Parathyroid adenoma (tissue), 2 donors: ENCODE results near the gene SERPIND1.
"Not testable (repeated sequence)": the region's sequence is repeated elsewhere in the genome, so short reads cannot be mapped to it uniquely, and the experiment has no call there.

Experiments used
- H2AFZ ChIP-seq: fragments of 300-600 bp; sonication (generic); one replicate; pipeline ENCODE4 v1.7.0; 2017; ENCODE audit warnings: antibody characterized with exemption, mild to moderate bottlenecking
- H3K27ac ChIP-seq: fragments of 300-600 bp; sonication (generic); one replicate; pipeline ENCODE4 v1.7.0; 2017
- H3K27me3 ChIP-seq: fragments of 300-600 bp; sonication (generic); one replicate; pipeline ENCODE4 v1.7.0; 2017; ENCODE audit warnings: low read length; ENCODE audit not compliant: control insufficient read depth, insufficient read depth
- H3K36me3 ChIP-seq: fragments of 300-600 bp; sonication (generic); one replicate; pipeline ENCODE4 v1.7.0; 2017; ENCODE audit warnings: low read length; ENCODE audit not compliant: control insufficient read depth, insufficient read depth
- H3K4me1 ChIP-seq: fragments of 300-600 bp; sonication (generic); one replicate; pipeline ENCODE4 v1.7.0; 2017; ENCODE audit warnings: control low read depth
- H3K4me2 ChIP-seq: fragments of 300-600 bp; sonication (generic); one replicate; pipeline ENCODE4 v1.7.0; 2017; ENCODE audit warnings: low read length
- H3K4me3 ChIP-seq: fragments of 300-600 bp; sonication (generic); one replicate; pipeline ENCODE4 v1.7.0; 2017; ENCODE audit warnings: low read depth, low read length
- H3K79me2 ChIP-seq: fragments of 300-600 bp; sonication (generic); one replicate; pipeline ENCODE4 v1.7.0; 2017; ENCODE audit warnings: control low read depth
- H3K9ac ChIP-seq: fragments of 300-600 bp; sonication (generic); one replicate; pipeline ENCODE4 v1.7.0; 2017; ENCODE audit warnings: mild to moderate bottlenecking
- H3K9me3 ChIP-seq: fragments of 300-600 bp; sonication (generic); one replicate; pipeline ENCODE4 v1.7.0; 2017; ENCODE audit warnings: low read length; ENCODE audit not compliant: control insufficient read depth
- CTCF ChIP-seq: fragments of 300-600 bp; sonication (generic); IDR thresholded peaks from one replicate; pipeline ENCODE4 v1.7.0; 2017; ENCODE audit warnings: antibody characterized with exemption, mild to moderate bottlenecking
- donor health status: primary hyperparathyroidism.

The SERPIND1 gene

GRCh38 chr22:20728523-20729190 is 45.3 kb upstream of the SERPIND1 start:
- H3K27me3 ChIP-seq = no peaks in the 10 kb centered on the region
- no peak overlapping the region for H3K27ac ChIP-seq
- no peak overlapping the region for H2AFZ ChIP-seq
- H3K9ac ChIP-seq = no peak overlapping the region
- H3K4me1 ChIP-seq = no peaks in the 10 kb centered on the region
- no peaks in the 10 kb centered on the region for H3K36me3 ChIP-seq
- no peak overlapping the region for H3K4me3 ChIP-seq
- no peak overlapping the region for H3K4me2 ChIP-seq
- H3K79me2 ChIP-seq = no peaks in the 10 kb centered on the region
- no peak for TF ChIP-seq CTCF
- H3K9me3 ChIP-seq = no peaks in the 10 kb centered on the region

- H3K27me3 ChIP-seq = no peaks in the 10 kb centered on the region
- no peak overlapping the region for H3K9ac ChIP-seq
- H3K27ac ChIP-seq = no peak overlapping the region
- no peak overlapping the region for H3K4me3 ChIP-seq
- H3K9me3 ChIP-seq = no peaks in the 10 kb centered on the region
- no peak overlapping the region for H2AFZ ChIP-seq
- no peak for TF ChIP-seq CTCF
- H3K79me2 ChIP-seq = no peaks in the 10 kb centered on the region
- H3K36me3 ChIP-seq = no peaks in the 10 kb centered on the region
- no peak overlapping the region for H3K4me2 ChIP-seq
- H3K4me1 ChIP-seq = no peaks in the 10 kb centered on the region
These were observed 44.7 kb upstream of the SERPIND1 start for GRCh38 chr22:20729194-20729593.

- not testable (repeated sequence) for H3K9ac ChIP-seq, H2AFZ ChIP-seq, H3K36me3 ChIP-seq, H3K27ac ChIP-seq, H3K9me3 ChIP-seq, H3K79me2 ChIP-seq, H3K4me1 ChIP-seq, H3K4me2 ChIP-seq, H3K4me3 ChIP-seq, H3K27me3 ChIP-seq
These were observed 41.5 kb upstream of the SERPIND1 start for GRCh38 chr22:20732431-20732830.

- not testable (repeated sequence) for H3K27me3 ChIP-seq, H3K9ac ChIP-seq, H3K4me1 ChIP-seq, H3K79me2 ChIP-seq, H3K4me3 ChIP-seq, H3K27ac ChIP-seq, H3K9me3 ChIP-seq, H2AFZ ChIP-seq, H3K4me2 ChIP-seq, H3K36me3 ChIP-seq
These were observed 38.4 kb upstream of the SERPIND1 start for GRCh38 chr22:20735356-20736162.

- H3K36me3 ChIP-seq, H3K27me3 ChIP-seq, H3K27ac ChIP-seq, H3K9me3 ChIP-seq, H3K4me3 ChIP-seq, H3K9ac ChIP-seq, H2AFZ ChIP-seq, H3K4me2 ChIP-seq, H3K4me1 ChIP-seq, H3K79me2 ChIP-seq: not testable (repeated sequence)
These were observed 37.0 kb upstream of the SERPIND1 start for GRCh38 chr22:20736891-20737290.

GRCh38 chr22:20738394-20739089 is 35.4 kb upstream of the SERPIND1 start:
- no peaks in the 10 kb centered on the region for H3K36me3 ChIP-seq
- no peaks in the 10 kb centered on the region for H3K79me2 ChIP-seq
- H3K4me1 ChIP-seq = no peaks in the 10 kb centered on the region
- no peak overlapping the region for H2AFZ ChIP-seq
- no peak overlapping the region for H3K9ac ChIP-seq
- no peak overlapping the region for H3K27ac ChIP-seq
- TF ChIP-seq CTCF = no peak
- no peak overlapping the region for H3K4me3 ChIP-seq
- H3K9me3 ChIP-seq = no peaks in the 10 kb centered on the region
- no peaks in the 10 kb centered on the region for H3K27me3 ChIP-seq
- no peak overlapping the region for H3K4me2 ChIP-seq
